OCI-LY7 (cell line): ENCODE data around the gene APOO.
"Not testable (repeated sequence)": the region's sequence is repeated elsewhere in the genome, so short reads cannot be mapped to it uniquely, and the experiment has no call there.

Source experiments
- CTCF ChIP-seq: fragments of 200-600 bp; sonication (generic); conservative IDR thresholded peaks from 2 replicates; pipeline ENCODE4 v1.5.1; 2014; ENCODE audit warnings: mild to moderate bottlenecking, antibody characterized with exemption, low read length, moderate library complexity, mixed read lengths
- EZH2phosphoT487 ChIP-seq: fragments of 200-600 bp; sonication (generic); IDR thresholded peaks from 2 replicates; pipeline ENCODE4 v1.6.1; 2018; ENCODE audit warnings: low read depth, borderline replicate concordance, mild to moderate bottlenecking, mixed run types, antibody characterized with exemption, low read length, moderate library complexity, mixed read lengths

- TF ChIP-seq CTCF, EZH2phosphoT487: not testable (repeated sequence)
These were observed 11.2 kb downstream of the APOO start for GRCh38 chrX:23896539-23896938.
